ENCODE measurements around the gene LDLRAD2. TPM values are rescaled to one million over a fixed set of nuclear protein-coding genes. Genes with fewer than 3 reads are reported as not detected.

Gene LDLRAD2
- total and polyA plus RNA-seq, 2 donors from 2014 or later = 0.79 TPM; not detected in 1

- no peaks in the 10 kb centered on the region for H3K4me1 ChIP-seq (ENCODE audit: control insufficient read depth in 2 of 3, insufficient read depth in 2 of 3, low read depth in 1 of 3, low read length in 3 of 3)
- H3K27me3 ChIP-seq (ENCODE audit: control insufficient read depth, insufficient read depth, low read length) = no peaks in the 10 kb centered on the region
- H3K9ac ChIP-seq (ENCODE audit: low read length in 3 of 3) = no peak overlapping the region
- no peak overlapping the region for H3K27ac ChIP-seq (ENCODE audit: low read depth in 2 of 2, low read length in 2 of 2)
- intact Hi-C loops (cut with DNase I) = no loop called here
- no peak for TF ChIP-seq CTCF (IDR thresholded peaks at IDR 0.05; ENCODE audit: borderline replicate concordance, extremely low read depth, insufficient read depth)
- FAIRE-seq (no peak), DNase-seq (no peak)
- no peak overlapping the region for H3K4me3 ChIP-seq (ENCODE audit: low read length in 3 of 3)
- H3K36me3 ChIP-seq (ENCODE audit: control insufficient read depth in 2 of 3, insufficient read depth in 3 of 3, low read length in 3 of 3) = peaks cover 11 to 23% (median 12%) of the 10 kb centered on the region in 3 donors
- H3K9me3 ChIP-seq (ENCODE audit: control insufficient read depth in 2 of 3, insufficient read depth in 1 of 3, low read length in 3 of 3) = peaks cover 0 to 9% (median 0%) of the 10 kb centered on the region in 3 donors
Observed at GRCh38 chr1:21834094-21834493, 22.0 kb downstream of the LDLRAD2 start.

DNA sequence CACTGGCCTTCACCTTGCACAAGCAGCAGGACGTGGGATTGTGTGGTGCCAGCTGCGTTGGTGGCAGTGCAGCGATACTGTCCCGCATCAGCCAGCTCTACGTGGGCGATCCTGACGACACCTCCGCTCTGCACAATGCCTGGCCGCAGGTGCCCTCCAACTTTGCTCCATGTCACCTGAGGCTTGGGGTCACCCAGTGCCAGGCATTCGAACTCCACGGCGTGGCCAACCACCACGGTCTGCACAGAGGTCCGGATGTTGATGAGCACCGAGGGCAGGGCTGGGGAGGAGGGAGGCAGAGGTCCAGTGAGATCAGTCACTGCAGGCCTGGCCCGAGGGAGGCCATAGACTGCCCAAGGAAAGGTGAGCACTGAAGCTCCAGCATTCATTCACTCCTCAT lies 22.6 kb downstream of the LDLRAD2 start:
- peaks cover 11 to 25% (median 12%) of the 10 kb centered on the region in 3 donors for H3K36me3 ChIP-seq (ENCODE audit: control insufficient read depth in 2 of 3, insufficient read depth in 3 of 3, low read length in 3 of 3)
- no peaks in the 10 kb centered on the region for H3K27me3 ChIP-seq (ENCODE audit: control insufficient read depth, insufficient read depth, low read length)
- TF ChIP-seq CTCF (IDR thresholded peaks at IDR 0.05; ENCODE audit: borderline replicate concordance, extremely low read depth, insufficient read depth) = no peak
- DNase-seq (no peak), FAIRE-seq (no peak)
- no peaks in the 10 kb centered on the region for H3K4me1 ChIP-seq (ENCODE audit: control insufficient read depth in 2 of 3, insufficient read depth in 2 of 3, low read depth in 1 of 3, low read length in 3 of 3)
- H3K9ac ChIP-seq (ENCODE audit: low read length in 3 of 3) = no peak overlapping the region
- H3K4me3 ChIP-seq (ENCODE audit: low read length in 3 of 3) = no peak overlapping the region
- peaks cover 0 to 9% (median 0%) of the 10 kb centered on the region in 3 donors for H3K9me3 ChIP-seq (ENCODE audit: control insufficient read depth in 2 of 3, insufficient read depth in 1 of 3, low read length in 3 of 3)
- intact Hi-C loops (cut with DNase I) = no loop called here
- H3K27ac ChIP-seq (ENCODE audit: low read depth in 2 of 2, low read length in 2 of 2) = no peak overlapping the region

DNA sequence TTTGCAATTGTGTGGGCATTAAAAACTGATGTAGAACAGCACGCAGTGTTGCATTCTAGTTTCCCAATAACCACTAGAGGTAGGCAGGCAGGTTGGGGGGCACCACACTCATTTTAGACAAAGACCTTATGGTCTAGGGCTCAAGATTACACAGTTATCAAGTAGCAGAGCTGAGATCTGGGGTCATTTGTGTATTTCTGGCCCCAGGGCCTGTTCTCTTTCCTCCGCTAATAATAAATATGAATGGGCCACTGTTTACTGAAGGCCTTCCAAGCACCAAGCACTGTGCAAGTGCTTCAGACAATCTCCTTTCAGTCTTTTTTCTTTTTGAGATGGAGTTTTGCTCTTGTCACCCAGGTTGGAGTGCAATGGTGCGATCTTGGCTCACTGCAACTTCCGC lies 23.9 kb downstream of the LDLRAD2 start:
- FAIRE-seq (no peak), DNase-seq (no peak)
- no peak for TF ChIP-seq CTCF (IDR thresholded peaks at IDR 0.05; ENCODE audit: borderline replicate concordance, extremely low read depth, insufficient read depth)
- Histone ChIP-seq H3K27me3 (ENCODE audit: control insufficient read depth, insufficient read depth, low read length) (no peaks in the 10 kb centered on the region), H3K9ac (ENCODE audit: low read length in 3 of 3) (no peak overlapping the region), H3K9me3 (ENCODE audit: control insufficient read depth in 2 of 3, insufficient read depth in 1 of 3, low read length in 3 of 3) (peaks cover 0 to 9% (median 0%) of the 10 kb centered on the region in 3 donors), H3K4me1 (ENCODE audit: control insufficient read depth in 2 of 3, insufficient read depth in 2 of 3, low read depth in 1 of 3, low read length in 3 of 3) (no peaks in the 10 kb centered on the region), H3K36me3 (ENCODE audit: control insufficient read depth in 2 of 3, insufficient read depth in 3 of 3, low read length in 3 of 3) (peaks cover 12 to 25% (median 12%) of the 10 kb centered on the region in 3 donors), H3K27ac (ENCODE audit: low read depth in 2 of 2, low read length in 2 of 2) (no peak overlapping the region), H3K4me3 (ENCODE audit: low read length in 3 of 3) (no peak overlapping the region)
- intact Hi-C loops (cut with DNase I) = no loop called here

DNA sequence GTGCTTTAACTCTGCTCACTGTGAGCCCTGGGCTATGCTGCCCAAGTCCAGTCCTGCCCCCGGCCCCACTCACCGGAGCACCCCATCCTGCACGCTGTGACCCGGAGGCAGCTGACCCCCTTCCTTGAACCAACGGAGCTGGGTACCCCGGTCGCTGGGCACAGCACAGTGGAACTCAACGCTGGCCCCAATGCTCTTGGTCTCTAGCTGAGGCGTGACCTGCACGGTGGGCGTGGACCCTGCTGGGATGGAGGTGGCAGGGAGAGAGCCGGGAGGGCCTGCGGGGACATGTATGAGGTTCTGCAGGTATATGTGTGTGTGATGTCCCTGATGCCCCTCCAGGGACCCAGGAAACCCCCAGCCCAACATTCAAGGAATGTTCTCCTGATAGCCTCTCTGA lies 24.7 kb downstream of the LDLRAD2 start:
- no peak for FAIRE-seq
- DNase-seq = no peak
- Histone ChIP-seq H3K4me3 (ENCODE audit: low read length in 3 of 3) (no peak overlapping the region), H3K27me3 (ENCODE audit: control insufficient read depth, insufficient read depth, low read length) (no peaks in the 10 kb centered on the region), H3K4me1 (ENCODE audit: control insufficient read depth in 2 of 3, insufficient read depth in 2 of 3, low read depth in 1 of 3, low read length in 3 of 3) (no peaks in the 10 kb centered on the region), H3K36me3 (ENCODE audit: control insufficient read depth in 2 of 3, insufficient read depth in 3 of 3, low read length in 3 of 3) (peaks cover 12 to 29% (median 15%) of the 10 kb centered on the region in 3 donors), H3K27ac (ENCODE audit: low read depth in 2 of 2, low read length in 2 of 2) (no peak overlapping the region), H3K9ac (ENCODE audit: low read length in 3 of 3) (no peak overlapping the region), H3K9me3 (ENCODE audit: control insufficient read depth in 2 of 3, insufficient read depth in 1 of 3, low read length in 3 of 3) (peaks cover 0 to 9% (median 0%) of the 10 kb centered on the region in 3 donors)
- intact Hi-C loops (cut with DNase I) = no loop called here
- TF ChIP-seq CTCF (IDR thresholded peaks at IDR 0.05; ENCODE audit: borderline replicate concordance, extremely low read depth, insufficient read depth) = no peak
